ENCODE measurements around the gene MYO15A. TPM values are rescaled to one million over a fixed set of nuclear protein-coding genes. Genes with fewer than 3 reads are reported as not detected.

Gene MYO15A
- total RNA-seq, 1 donor from 2014 or later, result 0.52 TPM

DNA sequence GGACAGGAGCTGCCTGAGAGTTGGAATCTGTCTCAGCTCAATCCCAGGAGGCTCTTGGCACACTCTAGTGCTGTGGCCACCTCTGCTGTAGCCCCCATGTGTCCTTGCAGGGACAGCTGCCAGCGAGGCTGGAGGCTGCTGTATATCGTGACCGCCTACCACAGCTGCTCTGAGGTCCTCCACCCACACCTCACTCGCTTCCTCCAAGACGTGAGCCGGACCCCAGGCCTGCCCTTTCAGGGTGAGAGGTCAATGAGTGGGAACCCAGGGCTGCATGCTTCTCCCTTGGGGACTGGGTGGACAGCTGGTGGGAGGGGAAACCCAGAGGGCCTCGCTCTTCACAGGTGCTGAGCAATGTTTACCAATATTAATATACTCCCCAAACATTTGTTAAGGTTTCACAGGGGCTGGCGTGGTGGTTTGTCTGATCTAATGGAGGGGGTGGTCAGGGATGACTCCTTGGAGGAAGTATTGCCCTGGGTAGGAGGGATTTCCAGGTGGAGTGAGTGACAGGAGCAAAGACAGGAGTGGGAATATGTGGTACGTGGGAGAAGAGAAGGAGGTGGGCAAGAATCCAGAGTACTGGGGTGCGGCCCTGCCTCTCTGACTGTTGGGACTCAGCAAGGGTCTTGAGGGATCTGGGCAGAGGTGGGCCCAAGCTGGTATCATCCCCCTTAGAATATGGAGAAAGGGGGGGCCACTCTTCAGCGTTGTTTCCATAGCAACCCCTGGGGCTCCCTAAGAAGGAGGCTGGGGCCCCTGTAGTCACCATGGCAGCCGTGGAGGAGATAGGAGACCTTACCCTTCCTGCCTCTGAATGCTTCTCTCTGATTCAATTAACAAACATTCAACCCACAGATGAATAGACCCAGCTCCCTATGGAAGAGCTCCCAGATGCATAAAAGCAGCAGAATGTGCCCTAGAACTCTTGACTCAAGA lies 52.9 kb downstream of the MYO15A start:
- TF ChIP-seq, protein P1, sequence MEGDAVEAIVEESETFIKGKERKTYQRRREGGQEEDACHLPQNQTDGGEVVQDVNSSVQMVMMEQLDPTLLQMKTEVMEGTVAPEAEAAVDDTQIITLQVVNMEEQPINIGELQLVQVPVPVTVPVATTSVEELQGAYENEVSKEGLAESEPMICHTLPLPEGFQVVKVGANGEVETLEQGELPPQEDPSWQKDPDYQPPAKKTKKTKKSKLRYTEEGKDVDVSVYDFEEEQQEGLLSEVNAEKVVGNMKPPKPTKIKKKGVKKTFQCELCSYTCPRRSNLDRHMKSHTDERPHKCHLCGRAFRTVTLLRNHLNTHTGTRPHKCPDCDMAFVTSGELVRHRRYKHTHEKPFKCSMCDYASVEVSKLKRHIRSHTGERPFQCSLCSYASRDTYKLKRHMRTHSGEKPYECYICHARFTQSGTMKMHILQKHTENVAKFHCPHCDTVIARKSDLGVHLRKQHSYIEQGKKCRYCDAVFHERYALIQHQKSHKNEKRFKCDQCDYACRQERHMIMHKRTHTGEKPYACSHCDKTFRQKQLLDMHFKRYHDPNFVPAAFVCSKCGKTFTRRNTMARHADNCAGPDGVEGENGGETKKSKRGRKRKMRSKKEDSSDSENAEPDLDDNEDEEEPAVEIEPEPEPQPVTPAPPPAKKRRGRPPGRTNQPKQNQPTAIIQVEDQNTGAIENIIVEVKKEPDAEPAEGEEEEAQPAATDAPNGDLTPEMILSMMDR (IDR thresholded peaks at IDR 0.05), result no peak
- H3K36me3 Mint-ChIP-seq (ENCODE audit: low read depth), result no peaks in the 10 kb centered on the region
- no peaks in the 10 kb centered on the region for H3K9me3 Mint-ChIP-seq (ENCODE audit: low read depth)
- H3K4me1 Mint-ChIP-seq (ENCODE audit: low read depth), result no peaks in the 10 kb centered on the region
- H3K27ac Mint-ChIP-seq (ENCODE audit: unreplicated experiment), result no peak overlapping the region
- peaks cover 2% of the 10 kb centered on the region for H3K27me3 Mint-ChIP-seq (ENCODE audit: low read depth)
- no peak overlapping the region for H3K4me3 Mint-ChIP-seq (ENCODE audit: unreplicated experiment)
- no peak for DNase-seq (ENCODE audit: low spot score)

DNA sequence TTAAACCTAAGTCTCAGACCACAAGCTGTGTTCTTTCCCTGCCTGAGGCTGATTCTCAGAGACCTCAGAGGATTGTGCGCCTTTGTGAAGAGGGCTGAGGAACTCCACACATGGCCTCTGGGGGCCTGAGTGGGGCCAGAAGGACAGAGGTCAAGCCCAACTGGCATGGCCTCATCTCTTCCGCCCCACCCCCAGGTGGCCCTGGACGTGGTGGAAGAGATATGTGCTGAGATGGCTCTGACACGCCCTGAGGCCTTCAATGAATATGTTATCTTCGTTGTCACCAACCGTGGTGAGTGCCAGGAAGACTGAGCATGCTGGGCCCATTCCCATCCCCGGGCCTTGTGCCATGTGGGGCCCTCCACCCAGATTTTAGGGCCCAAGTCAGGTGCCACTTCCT lies 55.0 kb downstream of the MYO15A start:
- Mint-ChIP-seq H3K4me1 (ENCODE audit: low read depth) (no peaks in the 10 kb centered on the region), H3K27me3 (ENCODE audit: low read depth) (peaks cover 2% of the 10 kb centered on the region), H3K27ac (ENCODE audit: unreplicated experiment) (no peak overlapping the region), H3K9me3 (ENCODE audit: low read depth) (no peaks in the 10 kb centered on the region), H3K36me3 (ENCODE audit: low read depth) (no peaks in the 10 kb centered on the region), H3K4me3 (ENCODE audit: unreplicated experiment) (no peak overlapping the region)
- TF ChIP-seq, protein P1 (IDR thresholded peaks at IDR 0.05), result no peak
- DNase-seq (ENCODE audit: low spot score), result no peak

DNA sequence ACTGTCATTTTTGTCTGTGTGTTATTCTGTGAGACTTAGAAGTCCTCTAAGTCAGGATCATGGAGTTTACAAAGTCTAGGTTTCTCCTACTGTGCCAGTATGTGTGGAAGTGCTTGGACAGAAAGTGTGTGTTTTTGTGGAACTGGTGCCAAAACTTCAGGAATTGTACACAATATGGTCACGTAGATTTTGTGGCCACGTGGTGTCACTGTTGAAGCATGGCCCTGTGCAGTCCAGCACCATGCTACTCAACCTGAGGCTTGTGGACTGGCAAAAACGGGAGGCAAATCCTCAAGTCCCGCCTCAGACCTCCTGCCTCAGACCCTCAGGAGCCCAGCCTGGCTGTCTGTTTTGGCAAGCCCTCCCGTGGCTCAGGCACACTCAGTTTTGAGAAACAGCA lies 58.3 kb downstream of the MYO15A start:
- no peak overlapping the region for H3K4me3 Mint-ChIP-seq (ENCODE audit: unreplicated experiment)
- no peaks in the 10 kb centered on the region for H3K36me3 Mint-ChIP-seq (ENCODE audit: low read depth)
- no peaks in the 10 kb centered on the region for H3K9me3 Mint-ChIP-seq (ENCODE audit: low read depth)
- no peak for DNase-seq (ENCODE audit: low spot score)
- H3K4me1 Mint-ChIP-seq (ENCODE audit: low read depth), result no peaks in the 10 kb centered on the region
- no peak overlapping the region for H3K27ac Mint-ChIP-seq (ENCODE audit: unreplicated experiment)
- TF ChIP-seq, protein P1 (IDR thresholded peaks at IDR 0.05), result no peak
- no peaks in the 10 kb centered on the region for H3K27me3 Mint-ChIP-seq (ENCODE audit: low read depth)

DNA sequence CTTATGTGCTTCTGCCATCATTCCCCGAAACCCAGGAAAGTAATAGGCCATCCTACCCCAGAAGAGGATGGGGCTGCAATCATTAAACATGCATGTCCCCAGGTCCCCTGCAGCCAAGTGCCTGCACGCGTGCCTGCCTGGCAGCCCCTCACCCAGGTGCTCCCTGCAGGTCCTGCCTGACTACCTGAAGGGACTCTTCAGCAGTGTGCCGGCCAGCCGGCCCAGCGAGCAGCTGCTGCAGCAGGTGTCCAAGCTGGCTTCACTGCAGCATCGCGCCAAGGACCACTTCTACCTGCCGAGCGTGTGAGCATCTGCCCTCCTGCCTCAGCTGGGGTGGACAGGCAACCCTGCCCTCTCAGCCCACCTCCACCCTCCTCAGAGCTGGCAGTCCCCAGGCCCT lies 58.9 kb downstream of the MYO15A start:
- no peak for DNase-seq (ENCODE audit: low spot score)
- H3K9me3 Mint-ChIP-seq (ENCODE audit: low read depth), result no peaks in the 10 kb centered on the region
- no peak overlapping the region for H3K27ac Mint-ChIP-seq (ENCODE audit: unreplicated experiment)
- no peak overlapping the region for H3K4me3 Mint-ChIP-seq (ENCODE audit: unreplicated experiment)
- peaks cover 2% of the 10 kb centered on the region for H3K27me3 Mint-ChIP-seq (ENCODE audit: low read depth)
- H3K4me1 Mint-ChIP-seq (ENCODE audit: low read depth), result no peaks in the 10 kb centered on the region
- no peaks in the 10 kb centered on the region for H3K36me3 Mint-ChIP-seq (ENCODE audit: low read depth)
- TF ChIP-seq, protein P1 (IDR thresholded peaks at IDR 0.05), result no peak

DNA sequence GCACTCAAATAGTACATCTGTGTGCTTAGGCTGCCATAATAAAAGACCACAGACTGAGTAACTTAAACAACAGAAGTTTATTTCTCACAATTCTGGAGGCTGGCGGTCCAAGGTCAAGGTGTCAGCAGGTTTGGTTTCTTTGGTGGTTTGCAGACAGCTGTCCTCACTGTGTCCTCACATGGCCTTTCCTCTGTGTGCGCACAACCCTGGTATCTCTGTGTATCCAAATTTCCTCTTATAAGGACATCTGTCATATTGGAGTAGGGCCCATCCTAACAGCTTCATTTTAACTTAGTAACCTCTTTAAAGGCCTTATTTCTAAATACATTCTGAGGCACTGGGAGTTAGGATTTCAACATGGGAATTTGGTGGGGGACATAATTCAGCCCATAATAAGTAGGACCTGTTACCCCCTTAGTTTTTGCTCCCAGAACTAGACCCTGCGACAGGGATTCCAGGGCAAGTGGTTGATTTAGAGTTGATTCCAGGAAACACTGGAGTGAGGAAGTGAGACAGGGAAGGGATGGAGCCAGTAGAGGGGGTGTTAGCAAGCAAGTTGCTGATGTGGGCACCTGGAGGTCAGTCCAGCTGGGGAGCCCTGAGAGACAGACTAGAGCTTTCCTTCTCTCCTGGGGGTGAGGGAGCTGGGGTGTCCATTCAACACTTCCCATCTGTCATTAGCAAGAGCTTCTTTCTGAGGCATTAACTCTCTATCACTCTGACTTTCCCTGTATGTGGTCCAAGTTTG lies 64.1 kb downstream of the MYO15A start:
- H3K27me3 Mint-ChIP-seq (ENCODE audit: low read depth), result peaks cover 2% of the 10 kb centered on the region
- TF ChIP-seq, protein P1 (IDR thresholded peaks at IDR 0.05), result no peak
- H3K4me3 Mint-ChIP-seq (ENCODE audit: unreplicated experiment), result no peak overlapping the region
- no peak for DNase-seq (ENCODE audit: low spot score)
- H3K9me3 Mint-ChIP-seq (ENCODE audit: low read depth), result no peaks in the 10 kb centered on the region
- H3K27ac Mint-ChIP-seq (ENCODE audit: unreplicated experiment), result no peak overlapping the region
- H3K36me3 Mint-ChIP-seq (ENCODE audit: low read depth), result no peaks in the 10 kb centered on the region
- no peaks in the 10 kb centered on the region for H3K4me1 Mint-ChIP-seq (ENCODE audit: low read depth)

All from chondrocyte (in vitro differentiated cells).